ENCODE data around the gene ADAMTS2.

DNA sequence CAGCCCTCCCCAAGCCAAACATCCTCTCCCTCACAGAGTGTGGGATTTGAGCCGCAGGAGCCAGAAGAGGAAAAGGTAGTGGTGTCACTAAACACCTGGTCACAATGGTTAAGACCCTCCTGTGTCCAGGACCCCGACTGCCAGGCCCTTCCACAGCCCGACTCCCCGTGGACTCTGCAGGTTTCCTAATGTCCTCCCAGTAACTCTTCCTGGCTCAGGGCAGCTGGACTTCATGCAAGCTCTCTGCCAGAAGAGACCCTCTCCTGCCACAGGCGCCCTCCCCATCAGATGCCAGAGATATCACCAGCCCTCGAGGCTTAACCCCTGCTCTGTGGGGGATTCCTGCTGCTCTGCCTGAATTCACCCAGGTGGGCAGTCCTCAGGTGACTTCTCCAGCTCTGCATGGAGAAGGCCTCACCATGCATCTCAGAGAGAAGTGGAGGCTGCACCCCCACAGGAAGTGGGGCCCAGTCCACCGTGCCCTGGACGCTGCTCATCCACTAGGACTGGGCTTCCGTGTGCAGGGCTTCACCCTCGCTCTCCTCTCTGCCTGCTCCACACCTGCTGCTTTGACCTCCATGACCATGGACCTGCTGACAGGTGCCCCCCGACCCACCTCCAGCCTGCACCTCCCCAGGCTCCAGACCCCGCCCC, 111.2 kb downstream of the ADAMTS2 start:
- no peak for TF ChIP-seq EZH2 (IDR thresholded peaks at IDR 0.05; ENCODE audit: low read length, unreplicated experiment)
- TF ChIP-seq, protein P1, sequence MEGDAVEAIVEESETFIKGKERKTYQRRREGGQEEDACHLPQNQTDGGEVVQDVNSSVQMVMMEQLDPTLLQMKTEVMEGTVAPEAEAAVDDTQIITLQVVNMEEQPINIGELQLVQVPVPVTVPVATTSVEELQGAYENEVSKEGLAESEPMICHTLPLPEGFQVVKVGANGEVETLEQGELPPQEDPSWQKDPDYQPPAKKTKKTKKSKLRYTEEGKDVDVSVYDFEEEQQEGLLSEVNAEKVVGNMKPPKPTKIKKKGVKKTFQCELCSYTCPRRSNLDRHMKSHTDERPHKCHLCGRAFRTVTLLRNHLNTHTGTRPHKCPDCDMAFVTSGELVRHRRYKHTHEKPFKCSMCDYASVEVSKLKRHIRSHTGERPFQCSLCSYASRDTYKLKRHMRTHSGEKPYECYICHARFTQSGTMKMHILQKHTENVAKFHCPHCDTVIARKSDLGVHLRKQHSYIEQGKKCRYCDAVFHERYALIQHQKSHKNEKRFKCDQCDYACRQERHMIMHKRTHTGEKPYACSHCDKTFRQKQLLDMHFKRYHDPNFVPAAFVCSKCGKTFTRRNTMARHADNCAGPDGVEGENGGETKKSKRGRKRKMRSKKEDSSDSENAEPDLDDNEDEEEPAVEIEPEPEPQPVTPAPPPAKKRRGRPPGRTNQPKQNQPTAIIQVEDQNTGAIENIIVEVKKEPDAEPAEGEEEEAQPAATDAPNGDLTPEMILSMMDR (conservative IDR thresholded peaks at IDR 0.05; ENCODE audit: low read depth, low read length), result no peak
